Hypothalamus (tissue), 51 donors: Measurements from ENCODE around the gene PARD3B.

Experiments used
- DNase-seq, 51 donors: peaks; one replicate each; lab custom pipeline; 2025; lab: John Stamatoyannopoulos, UW

PARD3B gene

DNA sequence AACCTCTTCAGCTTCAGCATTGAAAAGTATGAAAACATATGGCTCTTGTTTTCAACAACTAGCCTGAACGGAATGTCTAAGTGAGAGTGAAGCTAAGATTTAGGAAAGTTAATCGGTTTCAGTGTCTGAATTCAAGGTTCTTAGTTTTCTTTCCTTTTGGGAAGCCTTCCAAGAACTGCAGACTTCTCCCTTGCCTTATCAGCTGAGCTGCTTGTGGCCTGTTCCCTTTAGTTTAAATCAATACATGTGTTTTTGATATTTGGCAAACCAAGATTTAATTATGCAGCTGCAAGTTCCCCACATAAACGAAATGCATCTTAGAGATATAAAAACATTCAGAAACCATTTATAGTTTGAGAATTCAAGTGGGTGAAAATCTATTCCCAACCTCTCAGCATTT is 862.7 kb downstream of the PARD3B start:
- no peak for DNase-seq

DNA sequence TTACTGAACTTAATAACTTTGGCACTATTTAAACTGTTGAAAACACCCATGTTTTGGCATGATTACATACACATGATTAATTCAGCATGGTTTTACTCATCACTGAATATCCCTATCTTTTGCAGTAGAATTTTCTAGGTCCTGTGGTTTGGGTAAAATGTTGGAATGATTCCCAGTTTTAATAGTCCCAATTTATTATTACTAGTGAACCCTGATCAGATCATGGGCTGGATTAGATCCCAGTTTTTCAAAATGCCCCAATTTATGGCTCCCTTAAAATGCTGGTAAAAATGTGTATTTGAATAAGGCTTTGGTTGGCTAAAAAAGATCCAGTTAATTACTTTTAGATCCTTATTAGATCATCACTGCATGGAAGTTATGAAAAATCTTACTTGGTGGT is 863.4 kb downstream of the PARD3B start:
- no peak for DNase-seq

DNA sequence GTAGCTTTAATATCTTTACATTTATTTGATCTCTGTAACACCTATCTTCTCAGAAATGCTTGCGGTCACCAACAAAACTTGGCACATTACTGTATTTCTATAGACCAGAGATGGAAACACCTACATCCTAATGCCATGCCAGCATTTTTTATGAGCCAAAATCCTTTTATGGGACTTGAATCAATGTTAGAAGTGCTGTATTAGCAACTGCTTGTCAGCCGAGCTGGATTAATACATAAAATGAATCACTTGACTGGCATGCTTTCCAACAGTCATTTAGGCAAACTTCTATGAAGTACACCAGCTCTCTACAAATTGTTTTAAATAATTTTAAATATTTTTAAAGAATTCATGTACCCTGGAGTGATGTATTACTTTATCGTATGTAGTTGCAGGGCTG is 864.1 kb downstream of the PARD3B start:
- no peak for DNase-seq

DNA sequence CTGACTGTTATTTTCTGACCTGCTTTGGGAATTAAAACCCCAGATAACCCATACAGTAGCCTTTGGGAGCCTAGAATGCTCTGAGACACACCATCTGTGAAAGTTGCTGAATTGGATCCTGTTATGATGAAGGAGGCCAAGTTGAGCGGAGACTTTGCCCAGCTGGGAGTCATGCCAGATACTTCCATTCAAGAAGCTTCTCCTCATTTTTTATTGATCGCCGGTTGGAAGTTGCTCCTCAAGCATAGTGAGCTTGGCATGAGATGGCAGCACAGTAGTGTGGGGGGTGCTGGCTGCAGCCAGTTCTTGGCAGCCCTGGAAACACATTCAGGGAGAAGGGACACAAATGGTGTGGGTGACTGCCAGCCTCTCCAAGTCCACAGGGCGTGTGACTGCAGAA is 866.3 kb downstream of the PARD3B start:
- DNase-seq: peak in 43 of 51 donors; percentile 0 to 84 (median 34)

- no peak for DNase-seq
Observed at GRCh38 chr2:205424326-205424725, 879.1 kb downstream of the PARD3B start.

GRCh38 chr2:205425102-205425501 is 879.8 kb downstream of the PARD3B start:
- DNase-seq: no peak

GRCh38 chr2:205427112-205427511 is 881.8 kb downstream of the PARD3B start:
- no peak for DNase-seq

- no peak for DNase-seq
Observed at GRCh38 chr2:205428811-205429210, 883.5 kb downstream of the PARD3B start.

- DNase-seq: no peak
Observed at GRCh38 chr2:205435970-205436369, 890.7 kb downstream of the PARD3B start.

- no peak for DNase-seq
Observed at GRCh38 chr2:205438241-205438640, 893.0 kb downstream of the PARD3B start.

DNA sequence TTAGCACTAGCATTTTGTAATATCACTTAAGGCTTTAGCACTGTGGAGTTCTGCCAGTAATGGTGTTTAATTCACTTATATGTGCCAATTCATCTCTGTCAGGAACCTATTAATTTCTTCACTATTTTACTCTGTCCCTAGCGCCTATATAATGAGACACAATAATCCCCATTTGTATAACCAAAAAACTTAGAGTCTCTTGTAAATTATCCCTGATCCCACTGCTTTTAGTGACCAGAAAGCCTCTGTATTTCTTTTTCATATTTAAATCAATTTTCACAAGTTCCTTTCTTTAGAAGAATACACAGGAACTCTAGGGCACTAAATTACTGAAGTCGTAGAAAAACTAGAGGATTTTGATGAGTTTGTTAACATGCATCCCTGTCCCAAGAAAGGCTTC is 894.3 kb downstream of the PARD3B start:
- DNase-seq: no peak

GRCh38 chr2:205441524-205441923 is 896.2 kb downstream of the PARD3B start:
- DNase-seq: no peak

GRCh38 chr2:205448189-205448588 is 902.9 kb downstream of the PARD3B start:
- DNase-seq: no peak

- no peak for DNase-seq
Observed at GRCh38 chr2:205451901-205452512, 906.7 kb downstream of the PARD3B start.

DNA sequence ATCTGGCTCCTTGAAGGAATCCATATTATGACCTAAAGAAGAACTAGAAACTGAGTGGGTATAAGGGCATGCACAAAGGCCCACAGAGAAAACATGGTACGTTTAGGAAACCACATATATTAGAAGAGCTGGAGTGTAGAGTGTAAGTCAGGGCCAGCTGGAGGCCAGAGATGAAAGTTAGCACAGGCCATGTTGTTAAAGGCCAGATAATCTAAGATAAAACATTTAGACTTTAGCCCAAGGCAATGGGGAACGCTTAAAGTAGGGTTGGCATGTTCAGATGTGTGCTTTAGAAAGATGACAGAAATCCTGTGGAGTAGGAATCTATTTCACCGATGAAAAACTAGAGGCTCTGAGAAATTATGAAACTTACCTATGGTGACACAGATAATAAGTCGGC is 907.9 kb downstream of the PARD3B start:
- no peak for DNase-seq

- no peak for DNase-seq
Observed at GRCh38 chr2:205456682-205457081, 911.4 kb downstream of the PARD3B start.

GRCh38 chr2:205460217-205460616 is 914.9 kb downstream of the PARD3B start:
- no peak for DNase-seq

GRCh38 chr2:205461169-205461568 is 915.9 kb downstream of the PARD3B start:
- no peak for DNase-seq

DNA sequence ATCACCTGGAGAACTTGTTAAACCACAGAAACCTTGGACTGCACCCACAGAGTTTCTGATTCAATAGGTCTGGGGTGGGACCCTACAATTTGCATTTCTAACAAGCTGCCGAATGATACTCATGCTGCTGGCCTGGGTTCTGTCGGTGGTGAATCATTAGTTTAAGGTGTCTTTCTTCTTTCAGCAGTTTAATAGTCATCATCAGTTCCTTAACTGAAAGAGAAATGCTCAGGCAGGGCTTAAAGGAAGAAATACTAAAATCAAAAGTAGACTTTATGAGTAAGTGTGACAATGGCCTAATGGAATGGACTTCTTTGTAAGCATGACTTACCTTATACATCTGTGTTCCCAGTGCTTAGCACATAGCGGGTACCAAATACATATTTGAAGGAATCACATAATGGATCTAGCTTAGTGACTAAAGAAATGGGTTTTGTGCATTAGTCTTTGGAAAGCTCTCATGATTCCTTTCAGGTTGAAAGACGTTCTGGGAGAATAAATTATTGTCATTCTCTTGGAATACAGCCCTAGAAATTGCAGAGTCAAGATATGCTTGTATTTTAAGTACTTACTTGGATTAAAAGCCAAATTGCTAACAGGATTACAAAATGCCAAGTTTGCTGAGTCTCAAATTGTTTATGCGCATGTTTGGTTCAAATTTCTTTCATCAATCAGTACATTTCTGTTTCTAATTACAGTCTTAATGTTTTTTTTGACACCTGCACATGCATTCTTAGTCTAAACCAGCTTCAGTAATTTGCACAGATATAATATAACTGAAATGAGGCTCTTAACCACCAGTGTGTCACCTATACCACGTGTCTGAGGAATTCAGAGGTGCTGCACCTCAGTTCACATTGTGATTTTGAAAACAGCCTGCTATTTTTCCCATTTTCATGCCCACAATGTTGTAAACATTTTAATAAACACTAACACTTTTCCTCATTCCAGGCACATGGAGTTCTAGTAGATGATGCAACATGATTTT is 916.7 kb downstream of the PARD3B start:
- DNase-seq: no peak

DNA sequence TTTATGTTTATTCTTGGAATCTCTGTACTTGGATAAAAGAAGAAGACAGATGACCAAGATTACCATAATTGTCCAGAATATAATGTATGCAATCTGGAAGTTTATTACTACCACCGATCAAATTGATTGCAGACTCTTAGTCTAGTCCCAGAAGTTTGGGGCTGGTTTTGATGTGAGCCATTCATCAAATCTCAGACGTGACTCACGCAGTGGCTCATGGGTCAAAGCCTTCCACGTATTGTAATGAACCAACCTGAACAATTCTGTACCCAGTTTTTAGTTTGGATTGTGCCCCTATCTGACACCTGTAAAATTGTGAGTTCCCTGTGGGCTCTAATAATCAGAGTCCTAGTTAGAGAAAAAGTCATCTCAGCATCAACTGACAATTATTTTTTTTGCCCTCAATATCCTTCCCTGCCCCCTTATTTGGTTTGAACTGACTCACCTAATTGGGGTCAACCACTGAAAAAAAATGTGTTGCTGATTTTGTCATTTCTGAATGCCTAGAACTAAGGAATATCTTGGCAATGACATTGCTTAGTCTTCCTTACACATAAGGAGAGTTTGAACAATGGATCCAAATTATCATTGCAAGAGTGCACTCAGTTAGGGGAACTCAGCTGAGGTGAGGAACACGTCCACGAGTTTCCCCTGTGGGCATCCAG is 917.5 kb downstream of the PARD3B start:
- DNase-seq: no peak

DNA sequence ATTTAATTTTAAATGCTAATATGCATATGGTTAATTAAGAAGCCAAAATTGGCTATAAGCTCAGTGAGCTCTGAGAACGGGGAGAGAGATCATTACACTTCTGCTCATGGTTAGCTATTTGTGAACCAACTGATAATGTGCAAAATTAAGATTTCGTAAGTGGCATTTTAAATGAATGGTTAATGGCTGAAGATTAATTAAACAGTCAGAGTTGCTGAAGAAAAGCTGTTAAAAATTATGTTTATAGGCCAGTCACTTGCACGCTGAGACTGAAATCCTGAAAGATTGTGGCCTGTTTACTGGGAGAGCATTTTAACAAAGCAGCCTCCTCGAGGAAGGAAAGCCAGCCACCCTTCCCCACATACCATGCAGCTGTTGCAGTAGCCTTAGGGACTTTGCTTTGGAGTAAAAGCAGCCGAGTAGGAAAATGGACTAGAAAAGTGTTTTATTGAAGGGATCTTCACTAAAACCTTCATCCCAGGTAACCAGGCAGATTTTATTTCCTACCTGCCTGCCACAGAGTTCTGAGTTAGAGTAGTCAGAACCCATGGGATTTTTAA is 918.3 kb downstream of the PARD3B start:
- DNase-seq: no peak
